HG03196 (cell line): ENCODE results near the gene SLC35F2.
A peak's percentile ranks its signal among the peaks of the same experiment; 100 is the strongest.

Source experiments
- ATAC-seq: cut with Tn5 transposase; IDR thresholded peaks from one replicate; pipeline ENCODE4 v1.9.1; 2021; ENCODE audit not compliant: unreplicated experiment

SLC35F2 gene

DNA sequence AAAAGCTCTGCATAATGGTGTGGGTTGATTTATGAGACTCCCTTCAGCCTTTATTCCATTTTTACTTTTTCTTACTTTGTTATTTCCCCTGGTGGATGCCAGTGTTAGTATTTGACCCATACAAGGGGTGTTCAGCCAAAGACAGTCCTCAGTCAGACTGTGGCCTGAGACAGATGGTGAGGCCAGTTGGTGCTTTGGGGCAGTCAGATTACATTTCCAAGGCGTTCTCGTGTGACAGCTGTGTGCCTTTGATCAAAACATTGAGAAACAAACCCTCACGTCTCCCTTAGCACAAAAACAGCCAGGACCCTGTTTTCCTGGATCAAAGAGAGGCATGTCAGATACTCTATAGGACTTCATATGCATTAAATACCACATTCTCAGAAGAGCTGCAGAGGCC, 115.4 kb downstream of the SLC35F2 start:
- ATAC-seq = no peak

DNA sequence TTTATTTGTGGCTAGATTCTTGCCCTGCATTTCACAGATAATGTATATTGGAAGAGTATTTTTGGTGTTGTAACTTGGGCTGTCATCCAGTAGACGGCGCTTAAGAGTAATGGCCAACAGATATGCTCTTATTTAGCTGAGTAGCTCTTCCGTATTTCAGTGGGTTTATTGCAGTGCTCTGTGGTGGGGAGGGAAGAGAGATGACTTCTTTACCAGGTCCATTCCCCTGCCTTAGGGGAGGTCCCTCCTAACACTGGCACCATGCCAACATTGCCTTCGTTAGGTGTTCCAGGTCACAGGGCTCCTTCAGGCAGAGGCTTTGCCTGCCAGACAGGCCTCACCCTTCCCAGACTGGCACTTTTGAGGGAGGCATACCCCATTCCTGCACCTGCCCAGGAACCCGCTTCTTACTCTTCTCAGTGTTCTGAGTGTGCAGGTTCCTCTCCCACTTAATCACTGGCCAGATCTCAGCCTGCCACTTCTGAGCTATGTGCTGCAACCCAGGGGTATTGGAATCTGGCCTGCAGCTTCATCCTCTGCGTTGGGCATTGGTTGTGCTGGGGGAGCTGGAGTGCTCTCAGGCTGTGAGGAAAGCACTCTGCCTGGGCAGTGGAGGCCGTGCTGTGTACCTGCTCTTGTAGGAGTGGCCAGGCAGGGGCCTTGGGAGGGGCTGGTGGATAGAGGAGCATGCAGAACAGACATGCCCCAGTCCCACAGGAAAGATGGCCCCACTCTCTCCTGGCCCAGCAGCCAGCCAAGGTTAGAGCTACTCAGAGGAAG, 117.4 kb downstream of the SLC35F2 start:
- peak; percentile 78 for ATAC-seq
